ENCODE measurements around the gene MAVS. TPM values are rescaled to one million over a fixed set of nuclear protein-coding genes. Genes with fewer than 3 reads are reported as not detected.

Gene MAVS
- polyA plus RNA-seq, 1 of the 3 experiments (the other 2 are of a cell fraction): 9.1 TPM

GRCh38 chr20:3865887-3866407, 19.3 kb downstream of the MAVS start:
- CTCF ChIA-PET: interaction anchor here (1.1 to 3.4 kb wide), 2 partner anchors 11 to 13 kb away, joined by 3 to 16 read pairs; no protein-coding TSS in a partner anchor
- DNase-seq: no peak
- H3K36me3 ChIP-seq (replicated peaks in 1 of 2; ENCODE audit: control insufficient read depth in 1 of 2, insufficient read depth in 2 of 2, low read length in 1 of 2): peaks cover 27 to 61% of the 10 kb centered on the region in 2 experiments
- H4K20me1 ChIP-seq (ENCODE audit: insufficient read depth): no peaks in the 10 kb centered on the region
- no peaks in the 10 kb centered on the region; a peak in 1 of 4 replicates for H3K4me1 ChIP-seq (ENCODE audit: control insufficient read depth in 1 of 2, insufficient read depth in 2 of 2, low read depth in 1 of 2, low read length in 1 of 2)
- POLR2A ChIA-PET: no interaction called here
- H3K9me3 ChIP-seq: no peaks in the 10 kb centered on the region
- 96% methylated on average over 10 of the region's 14 CpGs for WGBS (ENCODE audit: low lambda C conversion rate)
- peaks cover 11% of the 10 kb centered on the region for H3F3A ChIP-seq (replicated peaks; ENCODE audit: insufficient read depth)
- TF ChIP-seq MEF2A (IDR thresholded peaks at IDR 0.05; ENCODE audit: borderline replicate concordance, low read depth) (no peak), FOSL2 (IDR thresholded peaks at IDR 0.05; ENCODE audit: borderline replicate concordance, low read depth) (no peak), REST (IDR thresholded peaks at IDR 0.05; ENCODE audit: low read depth, low read length) (no peak), MXI1 (IDR thresholded peaks at IDR 0.05; ENCODE audit: low read depth, low read length) (no peak), SIN3A (IDR thresholded peaks at IDR 0.05; ENCODE audit: borderline replicate concordance, low read depth, low read length) (no peak), RCOR1 (IDR thresholded peaks at IDR 0.05; ENCODE audit: low read length) (no peak), RAD21 (IDR thresholded peaks at IDR 0.05; ENCODE audit: low read length) (no peak), NRF1 (IDR thresholded peaks at IDR 0.05; ENCODE audit: low read depth, low read length) (no peak), FOXJ3 (CRISPR knock-in tag; IDR thresholded peaks at IDR 0.05) (no peak), GABPA (IDR thresholded peaks at IDR 0.05; ENCODE audit: low read depth) (no peak), CTCF (IDR thresholded peaks at IDR 0.05) (no peak), ELF1 (IDR thresholded peaks at IDR 0.05) (no peak), NFIC (IDR thresholded peaks at IDR 0.05; ENCODE audit: borderline replicate concordance) (no peak), EP300 (IDR thresholded peaks at IDR 0.05; ENCODE audit: borderline replicate concordance in 1 of 2, low read depth in 1 of 2, low read length in 1 of 2) (no peak), RXRA (IDR thresholded peaks at IDR 0.05; ENCODE audit: borderline replicate concordance, low read depth) (no peak), GATA2 (CRISPR knock-in tag; IDR thresholded peaks at IDR 0.05) (no peak), RFX5 (IDR thresholded peaks at IDR 0.05; ENCODE audit: low read length) (no peak), TAF1 (IDR thresholded peaks at IDR 0.05; ENCODE audit: borderline replicate concordance, low read depth, low read length) (no peak), YY1 (IDR thresholded peaks at IDR 0.05; ENCODE audit: low read depth) (no peak)
- TF ChIP-seq, protein P1, sequence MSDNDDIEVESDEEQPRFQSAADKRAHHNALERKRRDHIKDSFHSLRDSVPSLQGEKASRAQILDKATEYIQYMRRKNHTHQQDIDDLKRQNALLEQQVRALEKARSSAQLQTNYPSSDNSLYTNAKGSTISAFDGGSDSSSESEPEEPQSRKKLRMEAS (IDR thresholded peaks at IDR 0.05; ENCODE audit: low read depth): no peak
- no peaks in the 10 kb centered on the region for H3K27me3 ChIP-seq (ENCODE audit: insufficient read depth)
- no peak overlapping the region for H3K4me3 ChIP-seq (ENCODE audit: low read depth in 2 of 2, low read length in 1 of 2)
- H3K4me2 ChIP-seq: no peak overlapping the region
- no peak overlapping the region for H3K27ac ChIP-seq (ENCODE audit: low read depth in 2 of 2, low read length in 1 of 2)
- no peak overlapping the region for H3K9ac ChIP-seq
- peaks cover 6% of the 10 kb centered on the region; the same call in 1 of the 2 replicates for H3K79me2 ChIP-seq (ENCODE audit: insufficient read depth)
- H2AFZ ChIP-seq (ENCODE audit: low read depth): no peak overlapping the region
- no peaks in the 10 kb centered on the region for H3K9me2 ChIP-seq

Measured in SK-N-SH (cell line).